NOMO-1 (cell line): Measurements from ENCODE around the gene SEMA4B.

Experiments
- DNase-seq, 2 experiments: peaks; one replicate each; lab custom pipeline; 2025; ENCODE audit not compliant: unreplicated experiment in 2 of 2; lab: John Stamatoyannopoulos, UW

The SEMA4B gene

GRCh38 chr15:90203473-90203872 is 2.3 kb downstream of the SEMA4B start:
- no peak for DNase-seq

GRCh38 chr15:90203922-90204321 is 2.8 kb downstream of the SEMA4B start:
- DNase-seq: no peak

- no peak for DNase-seq
These were observed 4.1 kb downstream of the SEMA4B start for GRCh38 chr15:90205050-90205848.

DNA sequence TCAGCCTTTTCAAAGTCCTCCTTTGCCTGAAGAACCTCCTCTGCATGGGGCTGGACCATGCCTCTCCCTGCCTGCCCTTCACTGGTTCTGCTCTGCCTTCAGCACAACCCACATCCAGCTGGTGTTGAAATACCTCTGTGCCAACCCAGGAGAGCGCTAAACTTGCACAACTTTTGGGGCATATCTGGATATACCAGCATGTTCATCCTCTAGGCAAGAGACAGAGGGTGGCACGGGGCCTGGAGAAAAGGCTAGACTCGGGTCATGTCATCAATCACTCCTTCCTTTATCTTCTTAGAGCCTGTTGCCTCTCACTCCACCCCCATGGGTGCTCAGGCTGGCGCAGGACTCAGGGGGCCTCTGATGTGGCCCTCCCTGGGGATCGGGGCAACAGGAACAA is 4.8 kb downstream of the SEMA4B start:
- peak in 1 of 2 experiments; percentile 13 for DNase-seq

DNA sequence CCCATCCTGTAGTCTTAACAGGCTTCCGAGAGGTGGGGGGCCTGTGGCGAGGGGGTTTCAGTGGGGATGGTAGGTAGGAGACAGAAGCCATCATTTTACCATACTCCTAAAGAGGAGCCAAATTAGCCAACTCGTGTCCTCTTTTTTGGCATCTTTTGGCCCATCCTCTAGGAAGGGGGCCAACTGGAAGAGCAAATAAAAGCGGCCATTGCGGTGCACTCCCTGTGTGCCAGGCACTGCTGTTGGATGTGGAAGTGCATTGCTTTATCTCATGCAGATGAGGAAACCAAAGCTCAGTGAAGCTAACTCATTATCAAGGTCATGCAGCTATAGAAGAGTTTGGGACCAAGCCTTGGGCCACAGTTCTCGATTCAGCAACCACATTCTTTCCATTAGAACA is 6.1 kb downstream of the SEMA4B start:
- DNase-seq: no peak

GRCh38 chr15:90208356-90208755 is 7.2 kb downstream of the SEMA4B start:
- DNase-seq: no peak

- DNase-seq: no peak
These were observed 8.5 kb downstream of the SEMA4B start for GRCh38 chr15:90209591-90209990.

- DNase-seq: no peak
These were observed 9.5 kb downstream of the SEMA4B start for GRCh38 chr15:90210593-90210992.

- DNase-seq: no peak
These were observed 9.9 kb downstream of the SEMA4B start for GRCh38 chr15:90211009-90211408.

DNA sequence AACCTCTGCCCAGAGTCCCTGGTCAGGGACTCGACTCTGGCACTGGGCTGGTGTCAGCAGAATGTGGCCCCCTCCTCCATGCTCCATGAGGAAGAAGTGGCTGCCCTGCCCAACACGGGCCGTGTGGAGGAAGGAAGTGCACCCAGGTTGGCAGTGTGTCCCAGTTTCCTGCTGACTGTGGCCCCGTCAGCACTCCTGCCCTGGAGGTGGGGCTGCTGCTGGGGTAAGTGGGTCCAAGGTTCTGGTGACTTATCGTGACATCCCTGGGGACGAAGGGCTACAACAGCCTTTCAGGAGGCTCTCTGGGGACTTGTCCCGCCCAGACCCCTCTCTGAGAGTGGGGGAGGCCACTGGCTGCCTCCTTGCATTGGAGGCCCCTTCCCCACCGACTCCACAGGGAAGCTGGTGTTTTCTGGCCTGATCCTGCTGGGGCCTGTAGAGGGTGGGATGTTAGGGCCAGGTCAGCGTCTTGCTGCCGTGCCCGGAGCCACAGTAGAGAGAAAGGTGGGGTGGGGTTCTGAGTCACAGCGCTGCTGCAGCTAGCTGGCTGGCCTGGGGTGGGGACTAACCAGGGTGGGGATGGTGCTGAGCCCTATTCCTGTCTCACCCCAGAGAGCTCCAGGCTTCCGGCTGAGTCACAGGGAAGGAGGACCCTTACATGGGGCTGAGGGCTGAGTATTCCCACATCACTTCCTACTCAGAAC is 10.5 kb downstream of the SEMA4B start:
- DNase-seq: no peak

GRCh38 chr15:90212221-90213098 is 11.3 kb downstream of the SEMA4B start:
- no peak for DNase-seq

GRCh38 chr15:90213122-90213817 is 12.1 kb downstream of the SEMA4B start:
- DNase-seq: no peak

GRCh38 chr15:90213818-90214204 is 12.7 kb downstream of the SEMA4B start:
- no peak for DNase-seq

GRCh38 chr15:90214553-90215196 is 13.5 kb downstream of the SEMA4B start:
- DNase-seq: no peak

- no peak for DNase-seq
These were observed 16.7 kb downstream of the SEMA4B start for GRCh38 chr15:90217671-90218394.

GRCh38 chr15:90219421-90220141 is 18.5 kb downstream of the SEMA4B start:
- DNase-seq: peak; percentile 9

DNA sequence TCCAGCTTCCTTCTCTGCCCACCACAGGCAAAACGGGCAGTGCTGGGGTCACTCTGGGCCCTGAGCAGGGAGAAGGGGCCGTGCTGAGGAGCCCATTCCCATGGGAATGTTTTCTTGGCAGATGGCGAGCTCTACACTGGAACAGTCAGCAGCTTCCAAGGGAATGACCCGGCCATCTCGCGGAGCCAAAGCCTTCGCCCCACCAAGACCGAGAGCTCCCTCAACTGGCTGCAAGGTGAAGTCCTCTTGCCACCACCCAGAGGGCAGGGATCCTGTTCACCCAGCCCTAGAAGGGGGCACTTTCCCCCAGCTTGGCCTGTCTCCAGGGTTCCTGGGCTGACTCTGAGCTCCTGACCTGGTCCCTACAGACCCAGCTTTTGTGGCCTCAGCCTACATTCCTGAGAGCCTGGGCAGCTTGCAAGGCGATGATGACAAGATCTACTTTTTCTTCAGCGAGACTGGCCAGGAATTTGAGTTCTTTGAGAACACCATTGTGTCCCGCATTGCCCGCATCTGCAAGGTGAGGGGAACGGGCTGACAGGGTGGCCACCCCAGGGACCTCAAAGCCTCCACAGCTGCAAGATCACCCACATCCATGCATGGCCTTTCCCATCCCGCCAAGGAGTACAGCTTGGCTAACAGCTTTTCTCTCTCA is 20.2 kb downstream of the SEMA4B start:
- DNase-seq: peak; percentile 10 to 49

DNA sequence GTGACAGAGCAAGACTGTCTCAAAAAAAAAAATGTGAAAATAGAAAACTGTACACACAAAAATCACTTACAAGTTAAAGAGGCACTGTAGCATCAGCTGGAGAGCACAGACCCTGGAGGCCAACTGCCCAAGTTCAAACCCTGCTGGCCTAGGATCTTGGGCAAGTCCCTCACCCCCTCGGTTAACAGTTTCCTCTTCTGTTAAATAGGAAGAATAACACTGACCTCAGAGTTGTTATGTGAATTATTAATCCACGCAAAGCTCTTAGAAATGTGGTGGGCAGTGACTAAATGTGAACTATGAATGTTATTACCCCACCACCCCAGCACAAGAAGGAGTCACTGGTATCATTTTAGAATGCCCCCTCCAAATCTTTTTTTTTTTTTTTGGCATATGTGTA is 21.4 kb downstream of the SEMA4B start:
- DNase-seq: no peak
